DMS153 treated with DMSO at 0.1 percent for 48 hours (cell line): Measurements from ENCODE around the gene UBE2I.
"Not testable (repeated sequence)": the region's sequence is repeated elsewhere in the genome, so short reads cannot be mapped to it uniquely, and the experiment has no call there.

Experiments used
- DNase-seq: peaks from one replicate; lab custom pipeline; 2025; ENCODE audit not compliant: unreplicated experiment; lab: John Stamatoyannopoulos, UW

UBE2I gene

GRCh38 chr16:1308977-1309885, at the start of gene UBE2I:
TSS of gene UBE2I (plus strand) at chr16:1309636. CDS start at chr16:1314031, 4,395 bp downstream.
- peak; percentile 96 for DNase-seq

DNA sequence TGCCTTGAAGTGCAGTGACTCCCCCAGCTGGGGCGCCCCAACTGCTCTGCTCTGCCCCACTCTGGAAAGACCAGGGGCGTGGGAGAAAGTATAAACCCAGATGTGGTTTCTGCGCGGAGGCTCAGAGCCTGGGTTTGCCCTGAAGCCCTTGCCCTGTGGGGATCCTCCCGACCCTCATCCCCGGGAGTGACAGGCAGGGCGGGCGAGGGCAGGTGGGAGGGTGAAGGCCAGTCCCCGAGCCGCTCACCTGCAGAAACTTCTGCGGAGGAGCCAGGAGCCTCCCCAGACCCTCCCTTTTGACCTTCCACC, 49.7 kb upstream of the UBE2I start:
- DNase-seq, result no peak

DNA sequence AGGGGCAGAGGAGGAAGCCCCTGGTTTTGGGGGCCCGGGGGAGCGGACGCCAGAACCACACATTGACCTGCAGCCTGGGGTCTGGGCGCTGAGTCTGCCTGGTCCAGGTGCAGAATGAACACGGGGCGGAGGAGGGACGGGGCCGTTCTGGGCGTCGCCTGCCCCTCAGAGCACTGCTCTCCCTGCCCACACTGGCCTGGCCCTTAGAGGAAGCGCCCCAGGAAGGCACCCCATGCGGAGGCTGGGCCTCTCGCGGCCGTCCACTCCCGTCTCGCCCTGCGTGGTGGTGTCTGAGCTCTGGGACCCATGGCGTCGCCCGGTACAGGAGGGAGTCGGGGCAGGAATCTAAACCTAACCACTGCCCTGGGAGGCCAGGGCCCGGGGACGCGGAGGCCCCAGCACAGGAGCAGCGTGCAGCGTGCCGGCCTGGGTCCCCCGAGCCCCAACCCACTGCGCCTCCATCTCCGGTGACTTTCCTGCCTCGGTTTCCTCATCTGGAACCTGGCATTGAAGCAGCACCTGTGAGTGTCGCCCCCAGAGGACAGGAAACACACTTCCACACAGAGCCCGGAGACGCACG, 49.2 kb upstream of the UBE2I start:
- no peak for DNase-seq

DNA sequence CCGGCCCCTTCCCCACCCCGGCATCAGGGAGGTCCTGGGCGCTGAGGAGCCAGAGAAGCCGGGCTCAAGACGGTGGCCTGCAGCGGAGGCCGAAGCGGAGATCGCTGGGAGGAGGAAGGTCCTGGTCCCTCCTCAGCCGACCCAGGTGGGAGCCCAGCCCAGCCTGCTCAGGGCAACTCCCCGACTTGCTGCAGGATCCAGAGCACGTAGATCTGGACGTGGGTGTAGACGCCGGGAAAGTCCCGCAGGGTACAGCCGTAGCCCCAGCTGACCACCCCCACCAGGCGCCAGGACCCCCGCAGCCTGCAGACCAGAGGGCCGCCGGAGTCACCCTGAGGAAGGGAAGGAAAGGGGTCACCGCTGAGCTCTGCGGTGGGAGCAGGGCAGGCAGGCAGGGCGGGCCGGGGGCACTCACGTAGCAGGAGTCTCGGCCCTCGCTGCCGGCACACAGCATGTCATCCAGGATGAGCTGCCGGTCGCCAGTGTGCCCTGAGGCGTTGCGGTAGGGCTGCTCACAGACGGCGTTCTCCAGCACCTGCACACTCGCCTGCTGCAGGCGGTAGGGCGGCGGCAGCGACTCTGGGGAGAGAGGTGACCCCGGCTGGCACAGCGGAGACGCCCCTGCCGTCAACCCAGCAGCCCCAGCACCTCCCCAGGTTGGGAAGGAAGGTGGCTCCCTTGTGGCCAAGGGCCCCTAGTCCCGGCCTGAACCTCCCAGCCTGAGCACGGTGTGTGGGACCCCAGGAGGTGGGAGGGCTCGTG, 48.1 kb upstream of the UBE2I start:
- no peak for DNase-seq

- DNase-seq, result no peak
Measured at GRCh38 chr16:1262210-1262845, 47.1 kb upstream of the UBE2I start.

GRCh38 chr16:1262846-1263221, 46.6 kb upstream of the UBE2I start:
- no peak for DNase-seq

- no peak for DNase-seq
Measured at GRCh38 chr16:1263591-1264344, 45.7 kb upstream of the UBE2I start.

DNA sequence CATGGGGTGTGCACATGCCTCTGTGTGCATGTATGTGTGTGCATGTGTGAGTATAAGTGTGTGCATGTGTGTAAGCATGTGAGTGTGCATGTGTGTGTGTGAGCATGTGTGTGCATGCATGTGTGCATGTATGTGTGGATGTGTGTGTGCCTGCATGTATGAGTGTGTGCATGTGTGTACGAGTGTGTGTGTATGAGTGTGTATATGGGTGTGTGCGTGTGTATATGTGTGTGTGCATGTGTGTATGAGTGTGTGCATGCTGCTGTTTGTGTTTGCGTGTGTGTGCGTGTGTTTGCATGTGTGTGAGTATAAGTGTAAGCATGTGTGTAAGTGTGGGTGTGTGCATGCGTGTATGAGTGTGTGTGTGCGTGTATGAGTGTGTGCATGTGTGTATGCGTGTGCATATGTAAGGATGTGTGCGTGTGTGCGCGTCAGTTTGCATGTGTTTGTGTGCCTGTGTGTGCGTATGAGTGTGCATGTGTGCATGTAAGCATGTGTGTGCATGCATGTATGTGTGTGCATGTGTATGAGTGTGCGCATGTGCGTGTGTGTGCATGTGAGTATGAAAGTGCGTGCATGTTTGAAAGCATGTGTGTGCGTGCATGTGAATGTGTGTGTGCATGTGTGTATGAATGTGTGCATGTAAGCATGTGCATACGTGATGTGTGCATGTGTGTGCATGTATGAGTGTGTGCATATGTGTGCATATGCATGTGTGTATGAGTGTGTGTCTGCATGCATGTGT, 44.9 kb upstream of the UBE2I start:
- no peak for DNase-seq

DNA sequence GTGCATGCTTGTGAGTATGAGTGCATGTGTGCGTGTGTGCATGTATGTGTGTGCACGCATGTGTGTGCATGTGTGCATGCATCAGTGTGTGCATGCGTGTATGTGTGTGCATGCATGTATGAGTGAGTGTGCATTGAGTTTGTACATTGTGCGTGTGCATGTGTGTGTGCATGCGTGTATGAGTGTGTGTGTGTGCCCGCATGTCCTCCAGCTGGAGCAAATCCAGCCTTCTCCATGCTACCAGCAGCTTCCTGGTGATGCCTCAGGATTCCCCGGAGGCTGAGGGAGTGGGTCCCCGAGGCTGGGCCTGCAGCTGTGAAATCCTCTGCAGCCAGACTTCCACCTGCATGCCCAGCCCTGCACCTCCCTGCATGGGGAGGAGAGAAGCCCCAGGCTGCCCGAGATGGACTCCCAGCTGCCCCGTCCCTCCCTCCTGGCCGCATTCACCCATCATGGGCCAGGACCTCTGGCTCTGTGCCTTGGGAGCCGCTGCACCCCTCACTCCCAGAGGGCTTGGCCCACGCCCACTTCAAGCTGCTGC, 44.3 kb upstream of the UBE2I start:
- no peak for DNase-seq

DNA sequence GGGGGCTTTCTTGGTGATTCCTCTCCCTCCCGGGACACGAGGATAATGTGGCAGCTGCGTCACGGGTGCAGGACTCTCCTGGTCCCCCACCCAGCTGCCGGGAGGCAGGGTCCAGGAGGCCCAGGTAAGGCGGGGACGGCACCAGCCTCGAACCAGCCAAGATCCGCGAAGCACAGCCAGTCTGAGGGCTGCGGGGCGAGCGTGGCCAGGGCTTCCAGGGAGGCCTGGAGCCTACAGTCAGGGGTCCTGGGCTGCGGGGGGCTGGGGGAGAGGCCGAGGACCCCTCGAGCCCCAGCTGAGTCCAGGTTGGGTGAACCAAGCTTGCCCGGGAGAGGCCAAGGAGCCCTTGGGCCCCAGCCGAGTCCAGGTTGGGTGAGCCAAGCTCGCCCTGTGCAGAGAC, 43.6 kb upstream of the UBE2I start:
- DNase-seq, result no peak

GRCh38 chr16:1269418-1269817, 40.0 kb upstream of the UBE2I start:
- not testable (repeated sequence) for DNase-seq

DNA sequence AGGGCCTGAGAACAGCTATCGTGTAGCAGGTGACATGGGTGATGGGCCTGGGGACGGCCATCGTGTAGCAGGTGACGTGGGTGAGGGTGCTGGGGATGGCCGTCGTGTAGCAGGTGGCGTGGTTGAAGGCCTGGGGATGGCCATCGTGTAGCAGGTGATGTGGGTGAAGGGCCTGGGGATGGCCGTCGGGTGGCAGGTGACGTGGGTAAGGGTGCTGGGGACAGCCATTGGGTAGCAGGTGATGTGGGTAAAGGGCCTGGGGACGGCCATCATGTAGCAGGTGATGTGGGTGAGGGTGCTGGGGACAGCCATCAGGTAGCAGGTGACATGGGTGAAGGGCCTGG, 38.1 kb upstream of the UBE2I start:
- no peak for DNase-seq

- DNase-seq, result peak; percentile 87
Measured at GRCh38 chr16:1271724-1272413, 37.6 kb upstream of the UBE2I start.

- no peak for DNase-seq
Measured at GRCh38 chr16:1272453-1273198, 36.8 kb upstream of the UBE2I start.

DNA sequence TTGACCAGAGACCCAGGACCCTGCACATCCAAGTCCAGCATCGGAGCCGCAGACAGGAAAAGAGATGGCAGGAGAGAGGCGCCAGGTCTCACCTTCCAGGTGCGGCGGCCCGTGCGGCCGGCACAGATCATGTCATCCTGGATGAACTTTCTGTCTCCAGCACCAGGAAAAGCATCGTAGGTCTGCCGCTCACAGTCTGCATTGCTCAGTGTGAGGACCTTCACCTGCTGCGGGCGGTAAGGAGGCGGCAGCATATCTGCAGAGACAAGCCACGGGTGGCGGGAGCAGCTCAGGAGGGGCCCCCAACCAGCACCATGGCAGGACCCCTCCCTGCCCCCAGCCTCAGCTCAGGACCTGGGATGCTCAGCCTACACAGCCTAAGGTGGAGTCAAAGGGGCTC, 35.6 kb upstream of the UBE2I start:
- no peak for DNase-seq

GRCh38 chr16:1274767-1275166, 34.7 kb upstream of the UBE2I start:
- DNase-seq, result no peak

GRCh38 chr16:1275791-1276579, 33.5 kb upstream of the UBE2I start:
- no peak for DNase-seq

DNA sequence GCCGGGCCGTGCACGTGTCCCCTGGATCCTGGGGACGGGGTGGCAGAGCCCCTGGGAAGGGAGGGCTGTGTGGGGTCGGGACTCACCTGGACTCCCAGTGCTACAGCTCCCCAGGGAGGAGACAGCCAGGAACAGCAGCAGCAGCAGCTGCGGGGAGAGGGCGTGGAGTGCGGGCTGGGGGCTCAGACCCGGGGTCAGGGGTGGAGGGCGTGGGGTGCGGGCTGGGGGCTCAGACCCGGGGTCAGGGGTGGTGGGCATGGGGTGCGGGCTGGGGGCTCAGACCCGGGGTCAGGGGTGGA, 32.9 kb upstream of the UBE2I start:
- no peak for DNase-seq
